Natural killer cell treated with Interleukin-12 subunit alpha and Interleukin-12 subunit beta and Interleukin-15 and Interleukin-18, amount 100 ng/mL, for 72 hours (primary cell): ENCODE data around the gene P3H3. TPM values are rescaled to one million over a fixed set of nuclear protein-coding genes. Genes with fewer than 3 reads are reported as not detected.

Experiments
- ATAC-seq, 2 donors: fragments of 150-1000 bp; cut with Tn5 transposase in 1 of 2; sonication (Bioruptor Pico), chemical (Tn5 transposase) in 1 of 2; 2 replicates each; pipeline ENCODE4 v1.10.0; 2021
- DNase-seq: peaks from one replicate; pipeline ENCODE4 v3.0.0; 2022; ENCODE audit warnings: low spot score
- H3K27ac Mint-ChIP-seq, 2 donors: 1 replicate in 1 of 2; 2 replicates in 1 of 2; pipeline ENCODE4 v1.8.0; 2022; ENCODE audit warnings: mixed read lengths in 2 of 2, mild to moderate bottlenecking in 1 of 2, moderate library complexity in 1 of 2
- H3K27me3 Mint-ChIP-seq, 2 donors: 1 replicate in 1 of 2; 2 replicates in 1 of 2; pipeline ENCODE4 v1.8.0; 2022; ENCODE audit warnings: mixed read lengths in 2 of 2
- H3K36me3 Mint-ChIP-seq: one replicate; pipeline ENCODE4 v1.8.0; 2022; ENCODE audit warnings: mixed read lengths
- H3K4me1 Mint-ChIP-seq, 2 donors: 1 replicate in 1 of 2; 2 replicates in 1 of 2; pipeline ENCODE4 v1.8.0; 2022; ENCODE audit warnings: low read depth in 2 of 2, mixed read lengths in 2 of 2, mild to moderate bottlenecking in 1 of 2
- H3K4me3 Mint-ChIP-seq: one replicate; pipeline ENCODE4 v1.8.0; 2022; ENCODE audit warnings: mixed read lengths
- H3K9me3 Mint-ChIP-seq: 2 replicates; pipeline ENCODE4 v1.8.0; 2022; ENCODE audit warnings: mixed read lengths
- total RNA-seq, 2 donors: library from RNA; stranded (reverse); gene quantifications; one replicate each; pipeline ENCODE4 v1.2.3, GENCODE V29; 2022

Gene P3H3, protein sequence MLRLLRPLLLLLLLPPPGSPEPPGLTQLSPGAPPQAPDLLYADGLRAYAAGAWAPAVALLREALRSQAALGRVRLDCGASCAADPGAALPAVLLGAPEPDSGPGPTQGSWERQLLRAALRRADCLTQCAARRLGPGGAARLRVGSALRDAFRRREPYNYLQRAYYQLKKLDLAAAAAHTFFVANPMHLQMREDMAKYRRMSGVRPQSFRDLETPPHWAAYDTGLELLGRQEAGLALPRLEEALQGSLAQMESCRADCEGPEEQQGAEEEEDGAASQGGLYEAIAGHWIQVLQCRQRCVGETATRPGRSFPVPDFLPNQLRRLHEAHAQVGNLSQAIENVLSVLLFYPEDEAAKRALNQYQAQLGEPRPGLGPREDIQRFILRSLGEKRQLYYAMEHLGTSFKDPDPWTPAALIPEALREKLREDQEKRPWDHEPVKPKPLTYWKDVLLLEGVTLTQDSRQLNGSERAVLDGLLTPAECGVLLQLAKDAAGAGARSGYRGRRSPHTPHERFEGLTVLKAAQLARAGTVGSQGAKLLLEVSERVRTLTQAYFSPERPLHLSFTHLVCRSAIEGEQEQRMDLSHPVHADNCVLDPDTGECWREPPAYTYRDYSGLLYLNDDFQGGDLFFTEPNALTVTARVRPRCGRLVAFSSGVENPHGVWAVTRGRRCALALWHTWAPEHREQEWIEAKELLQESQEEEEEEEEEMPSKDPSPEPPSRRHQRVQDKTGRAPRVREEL
- total RNA-seq = 1 to 10 TPM in 1 of 2 donors, not detected in 1; 1.3 TPM

- H3K36me3 Mint-ChIP-seq = no peaks in the 10 kb centered on the region
- peak within 1 kb of the TSS; percentile 83 for H3K4me3 Mint-ChIP-seq
- DNase-seq (no peak), ATAC-seq (peak; percentile 26 to 37)
- H3K27ac Mint-ChIP-seq = peak within 1 kb of the TSS in 1 of 2 donors; percentile 61
- no peaks in the 10 kb centered on the region for H3K9me3 Mint-ChIP-seq
- peaks cover 19 to 22% of the 10 kb centered on the region in 2 donors for H3K4me1 Mint-ChIP-seq
- H3K27me3 Mint-ChIP-seq = peaks cover 62 to 67% of the 10 kb centered on the region in 2 donors
Observed at GRCh38 chr12:6827982-6828780, at the start of gene P3H3. Gene P3H3, plus strand, starts transcription at chr12:6828407. Its CDS starts 34 bp downstream, at chr12:6828441.

DNA sequence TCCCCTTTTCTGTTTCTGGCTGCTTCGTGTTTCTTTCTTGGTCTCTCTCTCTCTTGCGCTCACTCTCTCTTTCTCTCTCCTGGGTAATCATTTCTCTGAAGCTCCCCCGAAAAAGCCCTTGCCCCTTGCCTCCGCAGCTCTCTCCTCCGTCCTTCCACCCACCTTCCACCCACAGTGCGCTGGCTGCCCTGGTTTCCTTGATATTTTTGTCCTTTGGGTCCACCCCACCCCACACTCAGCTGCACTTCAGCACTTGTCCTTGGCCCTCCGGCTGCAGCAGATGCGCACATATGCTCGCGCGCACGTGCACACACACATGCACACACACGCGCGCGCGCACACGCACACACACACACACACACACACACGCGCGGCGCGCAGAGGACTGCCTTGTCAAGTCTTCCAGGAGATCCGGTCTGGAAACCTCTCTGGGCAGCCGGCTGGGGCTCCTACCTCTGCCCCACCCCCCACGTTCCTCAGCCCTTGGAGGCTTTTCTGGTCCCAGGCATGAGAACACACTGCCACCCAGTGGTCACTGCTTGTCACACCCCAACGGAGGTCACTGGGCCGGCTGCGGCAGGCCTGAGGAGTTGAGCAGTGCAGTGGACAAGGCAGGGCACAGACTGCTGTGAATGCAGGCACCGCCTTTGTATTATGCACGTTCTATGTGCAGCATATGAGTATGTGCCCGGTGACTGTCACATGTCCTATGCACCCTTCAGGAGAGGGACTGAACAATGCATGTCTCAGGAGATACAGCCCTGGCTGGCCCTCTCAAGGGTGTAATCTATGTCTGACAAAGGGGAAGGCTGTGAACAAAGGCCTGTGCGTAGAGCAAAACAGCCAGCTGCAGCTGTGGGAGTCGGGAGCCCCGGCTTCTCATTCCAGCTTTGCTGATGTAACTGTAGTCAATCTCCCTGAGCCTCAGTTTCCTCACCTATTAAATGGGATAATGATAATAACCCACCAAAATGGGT, 49.3 kb upstream of the P3H3 start:
- Mint-ChIP-seq H3K4me3 (peak overlapping the region; percentile 84), H3K9me3 (no peaks in the 10 kb centered on the region), H3K27me3 (peaks cover 22 to 34% of the 10 kb centered on the region in 2 donors), H3K27ac (peak overlapping the region; percentile 77 to 93), H3K36me3 (peaks cover 23% of the 10 kb centered on the region), H3K4me1 (peaks cover 27 to 51% of the 10 kb centered on the region in 2 donors)
- DNase-seq (peak; percentile 89), ATAC-seq (peak; percentile 77 to 93)

DNA sequence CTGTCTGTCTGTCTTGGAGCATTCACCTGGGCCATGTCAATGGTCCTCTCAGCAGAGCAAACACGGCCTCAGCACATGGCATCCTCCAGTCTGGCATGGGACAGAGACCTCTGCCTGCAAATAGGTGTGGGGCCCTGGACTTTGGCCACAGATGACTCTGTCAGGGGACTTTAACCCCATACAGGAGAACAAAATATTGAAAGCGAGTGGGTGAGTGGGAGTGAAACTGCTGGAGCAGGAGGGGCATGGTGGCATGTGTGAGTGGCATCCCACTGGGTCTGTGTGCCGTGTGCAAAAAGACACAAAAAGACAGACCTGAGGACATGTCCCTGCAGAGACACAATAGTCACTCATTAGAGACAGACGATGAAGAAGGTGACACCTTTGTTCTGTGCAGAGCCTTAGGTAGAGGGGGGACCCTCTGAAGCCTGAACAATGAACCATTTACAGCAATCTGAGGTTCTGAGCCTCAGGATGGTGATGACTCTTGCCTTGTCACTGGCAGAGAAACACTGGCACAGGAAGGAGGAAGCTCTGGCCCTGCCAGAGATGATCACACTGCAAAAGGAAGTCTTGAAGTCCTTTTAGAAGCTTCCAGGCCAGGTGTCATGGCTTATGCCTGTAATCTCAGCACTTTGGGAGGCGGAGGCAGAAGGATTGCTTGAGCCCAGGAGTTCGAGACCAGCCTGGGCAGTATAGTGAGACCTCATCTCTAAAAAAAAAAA, 48.3 kb upstream of the P3H3 start:
- H3K36me3 Mint-ChIP-seq = peaks cover 18% of the 10 kb centered on the region
- no peak for ATAC-seq

GRCh38 chr12:6780573-6780972, 47.6 kb upstream of the P3H3 start:
- H3K36me3 Mint-ChIP-seq = peaks cover 12% of the 10 kb centered on the region
- peaks cover 10 to 23% of the 10 kb centered on the region in 2 donors for H3K27me3 Mint-ChIP-seq
- H3K9me3 Mint-ChIP-seq = no peaks in the 10 kb centered on the region
- ATAC-seq = peak in 1 of 2 donors; percentile 48
- H3K27ac Mint-ChIP-seq = peak overlapping the region in 1 of 2 donors; percentile 93
- H3K4me1 Mint-ChIP-seq = peaks cover 16 to 36% of the 10 kb centered on the region in 2 donors
- peak; percentile 49 for DNase-seq
- peak overlapping the region; percentile 47 for H3K4me3 Mint-ChIP-seq

More for the DNA sequence above, 48.3 kb upstream of the P3H3 start:
- DNase-seq = peak; percentile 37
- Mint-ChIP-seq H3K4me1 (peaks cover 23 to 43% of the 10 kb centered on the region in 2 donors), H3K9me3 (no peaks in the 10 kb centered on the region), H3K4me3 (peak overlapping the region; percentile 84), H3K27me3 (peaks cover 17 to 29% of the 10 kb centered on the region in 2 donors), H3K27ac (peak overlapping the region in 1 of 2 donors; percentile 93)

GRCh38 chr12:6782119-6782518, 46.1 kb upstream of the P3H3 start:
- no peak overlapping the region for H3K4me3 Mint-ChIP-seq

DNA sequence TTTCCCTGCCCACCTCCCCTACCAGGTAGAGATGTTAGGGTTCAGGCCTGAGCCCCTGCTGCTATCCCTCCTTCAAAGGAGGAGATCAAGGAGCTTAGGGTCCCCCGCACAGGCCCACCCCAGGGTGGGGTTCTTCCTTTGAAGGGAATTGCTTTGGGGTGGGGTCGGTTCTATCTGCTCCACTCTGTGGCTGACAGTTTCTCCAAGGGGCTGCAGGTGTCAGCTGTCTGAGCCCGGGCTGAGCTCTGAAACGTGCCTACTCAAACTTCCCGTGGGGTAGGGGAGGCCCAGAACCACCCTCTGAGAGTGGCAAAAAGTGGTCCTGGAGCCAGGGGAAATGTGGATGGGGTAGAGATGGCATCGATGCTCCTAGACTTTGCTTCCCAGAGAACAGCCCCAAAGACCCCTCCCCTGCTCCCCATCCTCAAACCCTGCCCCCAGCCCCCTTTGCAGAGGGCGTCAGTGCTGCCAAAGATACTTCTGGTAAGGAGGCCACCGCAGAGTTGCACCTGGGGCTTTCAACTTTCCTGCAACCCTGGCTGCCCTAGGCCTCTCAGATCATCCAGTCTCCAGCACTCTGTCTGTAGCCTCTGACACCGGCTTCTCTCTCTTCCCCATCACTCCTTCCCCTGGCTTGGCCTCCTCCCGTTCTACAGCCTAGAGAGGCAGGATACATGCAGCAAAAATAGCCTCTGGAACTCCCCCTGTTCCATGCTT, 45.2 kb upstream of the P3H3 start:
- DNase-seq = peak; percentile 35
- H3K4me3 Mint-ChIP-seq = no peak overlapping the region
- peaks cover 9 to 12% of the 10 kb centered on the region in 2 donors for H3K27me3 Mint-ChIP-seq
- H3K4me1 Mint-ChIP-seq = peaks cover 12 to 24% of the 10 kb centered on the region in 2 donors
- no peak overlapping the region for H3K27ac Mint-ChIP-seq
- no peak for ATAC-seq
- H3K9me3 Mint-ChIP-seq = no peaks in the 10 kb centered on the region
- no peaks in the 10 kb centered on the region for H3K36me3 Mint-ChIP-seq

More at GRCh38 chr12:6782119-6782518, 46.1 kb upstream of the P3H3 start:
- DNase-seq = peak; percentile 40
- Mint-ChIP-seq H3K27me3 (peaks cover 9 to 18% of the 10 kb centered on the region in 2 donors), H3K27ac (no peak overlapping the region), H3K36me3 (no peaks in the 10 kb centered on the region), H3K4me1 (peaks cover 12 to 24% of the 10 kb centered on the region in 2 donors), H3K9me3 (no peaks in the 10 kb centered on the region)
- no peak for ATAC-seq

GRCh38 chr12:6783828-6784227, 44.4 kb upstream of the P3H3 start:
- H3K36me3 Mint-ChIP-seq = no peaks in the 10 kb centered on the region
- no peak overlapping the region for H3K27ac Mint-ChIP-seq
- no peaks in the 10 kb centered on the region for H3K9me3 Mint-ChIP-seq
- peaks cover 1 to 4% of the 10 kb centered on the region in 2 donors for H3K27me3 Mint-ChIP-seq
- ATAC-seq (no peak), DNase-seq (no peak)
- H3K4me3 Mint-ChIP-seq = no peak overlapping the region
- H3K4me1 Mint-ChIP-seq = peaks cover 3 to 16% of the 10 kb centered on the region in 2 donors

- Mint-ChIP-seq H3K9me3 (no peaks in the 10 kb centered on the region), H3K4me3 (no peak overlapping the region), H3K27me3 (peaks cover 3 to 4% of the 10 kb centered on the region in 2 donors), H3K36me3 (no peaks in the 10 kb centered on the region), H3K4me1 (peaks cover 0 to 14% of the 10 kb centered on the region in 2 donors), H3K27ac (no peak overlapping the region)
- DNase-seq (no peak), ATAC-seq (no peak)
Observed at GRCh38 chr12:6784296-6784695, 43.9 kb upstream of the P3H3 start.

DNA sequence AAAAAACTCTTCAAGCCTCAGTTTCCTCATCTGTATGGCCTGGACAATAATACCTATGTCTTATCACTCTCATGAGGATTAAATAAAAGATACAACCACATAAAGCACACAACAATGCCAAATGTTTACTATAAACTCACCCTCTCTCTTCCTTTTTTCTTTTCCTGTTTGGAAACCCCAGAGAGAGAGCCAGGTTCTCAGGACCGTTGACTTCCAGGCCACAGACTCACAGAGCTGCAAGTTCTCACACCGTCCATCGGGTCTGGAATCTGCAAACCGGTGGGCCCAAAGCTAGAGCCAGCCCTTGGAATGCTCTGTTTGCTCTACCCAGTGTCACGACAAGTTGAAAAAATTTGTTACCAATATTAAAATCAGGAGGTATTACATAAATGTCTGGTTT, 43.4 kb upstream of the P3H3 start:
- DNase-seq (no peak), ATAC-seq (no peak)
- no peak overlapping the region for H3K4me3 Mint-ChIP-seq
- H3K9me3 Mint-ChIP-seq = no peaks in the 10 kb centered on the region
- H3K27ac Mint-ChIP-seq = no peak overlapping the region
- H3K36me3 Mint-ChIP-seq = no peaks in the 10 kb centered on the region
- H3K4me1 Mint-ChIP-seq = peaks cover 0 to 14% of the 10 kb centered on the region in 2 donors
- peaks cover 5 to 8% of the 10 kb centered on the region in 2 donors for H3K27me3 Mint-ChIP-seq

DNA sequence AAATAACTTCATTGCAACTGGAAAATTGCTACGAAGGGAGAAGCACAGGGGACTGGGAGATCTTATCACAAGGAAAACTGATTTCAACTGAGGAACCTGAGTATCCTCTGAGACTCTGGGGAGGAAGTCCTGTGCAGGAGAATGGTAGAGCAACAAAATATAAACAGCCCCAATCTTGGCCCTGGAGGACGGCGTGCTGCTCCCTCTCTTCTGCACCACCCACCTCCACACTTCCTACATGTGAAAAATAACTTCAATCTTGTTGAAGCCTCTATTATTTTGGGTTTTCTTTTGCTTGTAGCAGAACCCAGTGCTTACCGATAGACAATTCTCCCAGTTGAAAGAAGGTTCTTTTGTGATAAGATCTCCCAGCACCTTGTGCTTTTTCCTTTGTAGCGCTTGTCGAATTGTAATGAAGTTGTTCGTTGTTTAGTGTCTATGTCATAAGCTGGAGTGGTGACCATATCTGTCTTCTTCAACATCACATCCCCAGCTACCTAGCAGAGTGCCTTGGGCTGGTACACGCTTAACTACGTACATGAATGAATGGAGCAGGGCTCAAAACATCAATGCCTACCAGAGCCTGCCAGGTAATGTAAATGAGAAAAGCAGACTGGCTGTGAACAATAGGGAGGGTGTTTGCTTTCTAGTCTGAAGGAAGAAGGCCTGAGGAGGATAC, 41.7 kb upstream of the P3H3 start:
- Mint-ChIP-seq H3K4me1 (peaks cover 0 to 8% of the 10 kb centered on the region in 2 donors), H3K9me3 (no peaks in the 10 kb centered on the region), H3K4me3 (no peak overlapping the region), H3K27ac (peak overlapping the region in 1 of 2 donors; percentile 64), H3K27me3 (peaks cover 7 to 12% of the 10 kb centered on the region in 2 donors), H3K36me3 (no peaks in the 10 kb centered on the region)
- DNase-seq = no peak
- ATAC-seq = no peak

GRCh38 chr12:6787309-6787708, 40.9 kb upstream of the P3H3 start:
- Mint-ChIP-seq H3K9me3 (no peaks in the 10 kb centered on the region), H3K4me3 (no peak overlapping the region), H3K4me1 (peaks cover 7 to 11% of the 10 kb centered on the region in 2 donors), H3K27me3 (peaks cover 13 to 16% of the 10 kb centered on the region in 2 donors), H3K36me3 (no peaks in the 10 kb centered on the region), H3K27ac (no peak overlapping the region)
- DNase-seq = peak; percentile 22
- ATAC-seq = no peak
